Stomach smooth muscle (tissue), 2 donors: ENCODE measurements around the gene FRMD4A.

Experiments used
- H3K27ac ChIP-seq: one replicate; pipeline ENCODE4 v1.7.0; 2013; ENCODE audit warnings: mild to moderate bottlenecking, low read length, inconsistent platforms
- H3K27me3 ChIP-seq, 2 donors: one replicate each; pipeline ENCODE4 v1.7.0; 2013; ENCODE audit warnings: low read length in 2 of 2; ENCODE audit not compliant: insufficient read depth in 2 of 2, control insufficient read depth in 1 of 2
- H3K36me3 ChIP-seq, 2 donors: one replicate each; pipeline ENCODE4 v1.7.0; 2013; ENCODE audit warnings: low read length in 2 of 2; ENCODE audit not compliant: control insufficient read depth in 2 of 2, insufficient read depth in 2 of 2
- H3K4me1 ChIP-seq: one replicate; pipeline ENCODE4 v1.7.0; 2013; ENCODE audit warnings: low read length; ENCODE audit not compliant: control insufficient read depth, insufficient read depth
- H3K4me3 ChIP-seq, 2 donors: one replicate each; pipeline ENCODE4 v1.7.0; 2013; ENCODE audit warnings: low read length in 2 of 2
- H3K9ac ChIP-seq, 2 donors: one replicate each; pipeline ENCODE4 v1.7.0; 2013; ENCODE audit warnings: low read length in 2 of 2, mild to moderate bottlenecking in 1 of 2
- H3K9me3 ChIP-seq, 2 donors: one replicate each; pipeline ENCODE4 v1.7.0; 2013; ENCODE audit warnings: low read length in 2 of 2; ENCODE audit not compliant: control insufficient read depth in 2 of 2
- donor health status: healthy.
- donor health status: Pancreatic carcinoma.

Gene FRMD4A

DNA sequence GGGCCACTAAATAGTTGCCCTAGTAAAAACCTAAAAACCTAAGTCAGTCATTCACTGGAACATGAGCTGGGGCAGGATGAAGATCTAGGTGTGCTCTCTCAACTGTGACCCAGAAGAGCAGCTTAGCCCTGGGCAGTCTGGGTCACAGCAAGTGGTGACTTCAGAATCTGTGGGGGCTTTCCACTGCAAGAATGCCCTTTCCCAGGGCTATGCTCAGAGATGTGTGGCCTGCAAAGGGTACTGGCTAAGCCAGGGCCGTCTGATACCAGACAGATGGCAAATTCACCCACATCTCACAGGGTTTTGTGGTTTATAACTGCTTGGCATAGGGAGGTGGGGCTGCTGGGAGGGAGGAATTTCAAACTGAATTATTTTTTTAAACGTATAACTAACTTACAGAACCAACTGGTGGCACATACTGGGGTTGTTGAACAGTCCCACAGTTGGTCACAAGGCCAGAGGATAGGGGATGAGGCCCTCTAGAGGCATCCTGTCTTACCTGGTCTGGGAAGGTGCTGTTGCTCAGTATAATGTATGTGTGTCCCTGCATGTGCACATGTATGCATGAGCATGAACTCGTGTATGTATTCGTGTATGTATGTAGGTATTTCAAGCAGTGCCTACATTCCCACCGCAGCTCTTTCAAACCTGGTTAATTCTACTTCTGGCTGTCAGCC, 680.7 kb downstream of the FRMD4A start:
- H3K4me3 ChIP-seq = no peak overlapping the region
- H3K4me1 ChIP-seq = no peaks in the 10 kb centered on the region
- no peaks in the 10 kb centered on the region for H3K27me3 ChIP-seq
- H3K27ac ChIP-seq = no peak overlapping the region
- no peak overlapping the region for H3K9ac ChIP-seq
- H3K9me3 ChIP-seq = no peaks in the 10 kb centered on the region
- peaks cover 67 to 77% of the 10 kb centered on the region in 2 donors for H3K36me3 ChIP-seq

DNA sequence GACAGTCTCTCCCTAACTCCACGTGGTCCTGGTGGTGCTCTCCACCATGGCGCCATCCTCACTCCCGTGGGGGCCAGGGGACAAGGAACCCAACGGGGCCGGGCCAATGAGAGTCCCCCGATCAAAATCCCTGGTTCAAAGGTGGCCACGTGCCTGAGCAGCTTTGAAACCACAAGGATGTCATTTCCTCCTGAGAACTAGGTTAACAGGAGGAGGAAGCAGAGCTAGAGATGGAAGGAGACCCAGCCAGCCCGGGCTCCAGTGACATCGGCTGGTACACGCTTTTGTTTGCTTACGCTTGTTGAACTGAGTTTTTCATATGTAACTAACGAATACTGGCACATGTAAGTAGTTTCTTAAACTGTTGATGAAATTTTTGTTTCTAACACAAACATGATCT, 682.3 kb downstream of the FRMD4A start:
- Histone ChIP-seq H3K36me3 (peaks cover 58 to 63% of the 10 kb centered on the region in 2 donors), H3K9ac (no peak overlapping the region)

DNA sequence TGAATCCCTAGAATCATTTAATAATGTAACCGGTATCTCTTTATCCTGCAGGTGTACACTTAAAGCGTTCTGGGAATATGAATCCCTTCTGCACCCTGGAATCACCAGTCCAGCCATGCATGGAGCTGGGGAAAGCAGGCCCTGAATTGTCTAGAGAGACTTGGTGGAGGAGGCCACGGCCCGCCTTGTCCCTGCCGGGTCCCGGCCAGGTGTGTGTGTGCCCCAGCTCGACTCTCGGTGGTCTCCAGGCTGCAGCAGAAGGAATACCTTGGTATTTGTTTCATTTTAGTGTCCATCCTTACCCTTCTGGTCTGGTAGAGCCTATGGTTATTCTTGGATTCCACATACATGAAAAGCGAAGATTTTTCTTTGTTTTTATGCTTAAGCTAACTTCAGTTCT, 685.9 kb downstream of the FRMD4A start:
- Histone ChIP-seq H3K27ac (no peak overlapping the region), H3K9me3 (peaks cover 0 to 9% of the 10 kb centered on the region in 2 donors), H3K27me3 (no peaks in the 10 kb centered on the region), H3K4me1 (no peaks in the 10 kb centered on the region), H3K4me3 (no peak overlapping the region), H3K36me3 (peaks cover 40 to 41% of the 10 kb centered on the region in 2 donors), H3K9ac (no peak overlapping the region)

More for the DNA sequence above, 682.3 kb downstream of the FRMD4A start:
- Histone ChIP-seq H3K4me3 (no peak overlapping the region), H3K9me3 (no peaks in the 10 kb centered on the region), H3K4me1 (no peaks in the 10 kb centered on the region), H3K27ac (no peak overlapping the region), H3K27me3 (no peaks in the 10 kb centered on the region)

DNA sequence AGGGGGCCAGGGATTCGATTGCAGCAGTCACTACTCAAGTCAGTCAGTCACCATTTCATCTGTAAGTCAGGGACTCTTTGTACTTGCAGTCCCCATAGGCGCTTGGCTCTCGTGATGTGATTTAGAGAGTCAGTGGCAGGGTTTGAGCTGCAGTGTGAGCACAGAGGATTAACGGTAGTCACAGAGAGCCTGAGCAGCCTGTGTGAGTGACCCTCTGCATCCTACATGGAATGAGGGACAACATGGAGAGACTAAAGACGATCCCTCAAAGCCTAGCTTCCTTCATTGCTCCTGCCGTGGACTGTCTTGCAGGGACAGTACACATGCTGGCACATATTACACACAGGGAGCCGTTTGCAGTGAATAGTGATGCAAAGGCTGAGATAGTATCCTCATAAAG, 687.7 kb downstream of the FRMD4A start:
- Histone ChIP-seq H3K9ac (no peak overlapping the region), H3K4me1 (no peaks in the 10 kb centered on the region), H3K36me3 (peaks cover 34 to 37% of the 10 kb centered on the region in 2 donors), H3K9me3 (peaks cover 0 to 9% of the 10 kb centered on the region in 2 donors), H3K27ac (no peak overlapping the region), H3K27me3 (no peaks in the 10 kb centered on the region), H3K4me3 (no peak overlapping the region)

DNA sequence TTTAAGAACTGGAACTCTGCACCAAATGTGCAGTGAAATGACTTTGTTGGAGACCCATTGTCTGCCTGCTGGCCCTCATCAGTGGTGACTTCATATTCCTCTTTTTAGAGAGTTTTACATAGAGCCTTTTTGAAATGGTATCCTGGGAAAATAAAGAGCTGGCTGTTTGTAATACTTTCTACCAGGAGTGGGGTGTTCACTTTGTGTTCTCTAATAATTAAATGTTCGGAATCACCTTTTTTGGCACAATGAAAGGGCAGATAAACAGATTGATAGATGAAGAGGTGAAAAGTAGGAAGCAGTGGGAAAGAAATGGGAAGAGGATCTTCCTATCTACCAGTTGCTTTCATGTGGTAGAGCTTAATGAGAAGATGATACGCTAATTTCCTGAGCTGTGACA, 688.4 kb downstream of the FRMD4A start:
- peaks cover 31 to 36% of the 10 kb centered on the region in 2 donors for H3K36me3 ChIP-seq
- no peak overlapping the region for H3K4me3 ChIP-seq
- H3K4me1 ChIP-seq = no peaks in the 10 kb centered on the region
- H3K9ac ChIP-seq = no peak overlapping the region
- H3K27me3 ChIP-seq = no peaks in the 10 kb centered on the region
- peaks cover 0 to 9% of the 10 kb centered on the region in 2 donors for H3K9me3 ChIP-seq
- H3K27ac ChIP-seq = no peak overlapping the region

DNA sequence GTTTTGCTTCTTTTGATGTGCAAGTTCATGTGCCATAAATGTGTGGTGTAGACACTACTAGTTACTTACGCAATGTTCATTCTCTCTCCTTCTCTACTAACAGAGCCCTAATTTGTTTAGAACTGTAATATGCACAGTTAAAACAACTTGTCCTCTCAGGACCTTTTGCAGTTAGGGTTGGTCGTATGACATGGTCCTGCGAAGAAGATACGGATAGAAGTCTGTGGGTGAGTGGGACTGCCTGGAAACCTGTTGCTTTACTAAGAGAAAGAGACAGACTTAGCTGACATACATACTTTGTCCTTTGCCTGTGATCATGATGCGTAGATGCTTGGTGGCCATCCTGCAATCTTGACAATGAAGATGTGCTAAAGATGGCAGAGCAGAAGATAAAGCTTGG, 692.8 kb downstream of the FRMD4A start:
- peaks cover 19% of the 10 kb centered on the region for H3K4me1 ChIP-seq
- no peak overlapping the region for H3K9ac ChIP-seq
- H3K9me3 ChIP-seq = peaks cover 0 to 8% of the 10 kb centered on the region in 2 donors
- no peak overlapping the region for H3K27ac ChIP-seq
- H3K27me3 ChIP-seq = no peaks in the 10 kb centered on the region
- H3K36me3 ChIP-seq = peaks cover 11 to 15% of the 10 kb centered on the region in 2 donors
- no peak overlapping the region for H3K4me3 ChIP-seq

DNA sequence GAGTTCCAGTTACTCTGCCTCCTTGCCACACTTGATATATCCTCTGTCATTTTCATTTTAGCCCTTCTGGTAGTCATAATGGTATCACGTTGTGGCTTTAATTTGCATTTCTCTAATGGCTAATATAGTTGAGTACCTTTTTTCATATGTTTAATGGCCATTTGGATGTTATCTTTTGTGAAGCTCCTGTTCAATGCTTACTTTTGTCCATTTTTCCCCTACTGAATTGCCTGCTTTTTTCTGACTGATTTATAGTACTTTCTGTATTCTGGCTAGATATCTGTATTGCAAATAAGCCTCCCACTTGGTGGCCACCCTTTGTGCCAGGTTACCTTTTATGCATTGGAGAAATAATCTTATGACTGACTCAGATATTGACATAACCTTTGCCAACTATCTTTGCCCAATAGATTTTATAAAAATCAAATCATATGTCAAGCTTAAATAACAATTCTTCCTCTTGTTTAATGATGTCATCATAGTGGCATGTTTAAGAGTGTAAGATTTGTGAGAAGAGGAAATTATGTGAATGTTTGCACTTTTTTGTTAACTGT, 693.3 kb downstream of the FRMD4A start:
- Histone ChIP-seq H3K4me1 (peaks cover 24% of the 10 kb centered on the region), H3K36me3 (peaks cover 9 to 12% of the 10 kb centered on the region in 2 donors), H3K9ac (no peak overlapping the region), H3K4me3 (no peak overlapping the region), H3K27ac (no peak overlapping the region), H3K27me3 (no peaks in the 10 kb centered on the region), H3K9me3 (peaks cover 0 to 3% of the 10 kb centered on the region in 2 donors)

DNA sequence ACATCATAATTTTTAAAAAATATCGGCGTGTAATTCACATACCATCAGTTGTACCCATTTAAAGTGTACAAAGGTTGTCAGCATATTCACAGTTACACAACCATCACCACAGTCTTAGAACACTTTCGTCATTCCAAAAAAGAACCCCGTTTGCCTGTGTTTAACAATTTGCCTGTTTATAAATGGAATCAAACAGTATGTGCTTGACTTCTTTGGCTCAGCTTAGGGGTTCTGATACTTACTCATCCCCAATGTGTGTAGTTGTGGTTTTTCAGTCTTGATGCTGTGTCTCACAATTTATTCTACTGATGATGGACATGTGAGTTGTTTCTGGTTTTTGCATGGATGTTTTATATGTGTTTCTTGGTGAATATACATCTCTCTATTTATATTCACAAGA, 693.9 kb downstream of the FRMD4A start:
- no peaks in the 10 kb centered on the region for H3K9me3 ChIP-seq
- H3K27ac ChIP-seq = no peak overlapping the region

DNA sequence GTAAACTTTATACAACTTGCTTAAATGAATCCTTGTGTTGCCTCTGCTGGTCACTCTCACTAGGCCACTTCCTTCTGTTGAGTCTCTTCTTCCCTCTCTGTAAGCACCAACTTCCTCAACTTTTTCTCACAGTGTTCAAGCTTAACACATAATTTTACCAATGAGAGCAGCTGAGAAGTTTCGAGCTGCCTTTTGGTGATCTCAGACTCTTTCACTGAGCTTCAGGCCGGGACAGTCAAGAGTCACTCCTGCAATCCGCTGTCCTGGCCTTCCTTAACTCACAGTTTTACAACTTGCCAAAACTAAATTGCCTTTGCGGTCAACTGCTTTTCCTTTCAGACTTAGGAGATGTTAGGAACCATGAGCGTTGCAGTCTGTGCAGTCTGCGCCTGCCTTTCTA, 696.5 kb downstream of the FRMD4A start:
- Histone ChIP-seq H3K27ac (peak overlapping the region; percentile 93), H3K27me3 (no peaks in the 10 kb centered on the region), H3K9me3 (no peaks in the 10 kb centered on the region), H3K9ac (peak overlapping the region; percentile 12 to 22), H3K36me3 (peaks cover 6 to 15% of the 10 kb centered on the region in 2 donors), H3K4me3 (peak overlapping the region; percentile 27 to 63), H3K4me1 (peaks cover 24% of the 10 kb centered on the region)

More for the DNA sequence above, 693.9 kb downstream of the FRMD4A start:
- H3K27me3 ChIP-seq = no peaks in the 10 kb centered on the region
- no peak overlapping the region for H3K4me3 ChIP-seq
- peaks cover 24% of the 10 kb centered on the region for H3K4me1 ChIP-seq
- peaks cover 6 to 9% of the 10 kb centered on the region in 2 donors for H3K36me3 ChIP-seq
- H3K9ac ChIP-seq = no peak overlapping the region

DNA sequence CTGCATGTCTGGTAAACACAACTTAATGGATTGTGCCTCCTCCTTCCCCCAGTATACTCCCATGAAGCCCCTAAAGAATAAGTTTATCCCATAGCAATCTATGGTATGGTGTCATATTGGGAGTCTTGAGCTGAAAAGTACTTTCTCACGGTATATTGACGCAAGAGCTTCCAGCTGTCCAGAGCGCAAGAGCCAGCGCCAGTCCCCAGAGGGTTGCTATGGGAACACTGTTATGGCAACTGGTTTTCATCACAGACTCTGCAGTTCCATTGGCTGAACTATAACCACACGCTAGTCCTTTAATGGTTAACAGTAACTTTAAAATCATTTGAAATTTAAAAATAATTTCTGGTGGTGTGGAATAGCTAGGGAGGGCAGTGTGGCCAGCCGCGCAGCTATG, 697.0 kb downstream of the FRMD4A start:
- Histone ChIP-seq H3K27me3 (no peaks in the 10 kb centered on the region), H3K27ac (peak overlapping the region; percentile 93), H3K9me3 (no peaks in the 10 kb centered on the region), H3K4me1 (peaks cover 24% of the 10 kb centered on the region), H3K4me3 (peak overlapping the region; percentile 18 to 63), H3K9ac (peak overlapping the region; percentile 18 to 66), H3K36me3 (peaks cover 1 to 12% of the 10 kb centered on the region in 2 donors)

DNA sequence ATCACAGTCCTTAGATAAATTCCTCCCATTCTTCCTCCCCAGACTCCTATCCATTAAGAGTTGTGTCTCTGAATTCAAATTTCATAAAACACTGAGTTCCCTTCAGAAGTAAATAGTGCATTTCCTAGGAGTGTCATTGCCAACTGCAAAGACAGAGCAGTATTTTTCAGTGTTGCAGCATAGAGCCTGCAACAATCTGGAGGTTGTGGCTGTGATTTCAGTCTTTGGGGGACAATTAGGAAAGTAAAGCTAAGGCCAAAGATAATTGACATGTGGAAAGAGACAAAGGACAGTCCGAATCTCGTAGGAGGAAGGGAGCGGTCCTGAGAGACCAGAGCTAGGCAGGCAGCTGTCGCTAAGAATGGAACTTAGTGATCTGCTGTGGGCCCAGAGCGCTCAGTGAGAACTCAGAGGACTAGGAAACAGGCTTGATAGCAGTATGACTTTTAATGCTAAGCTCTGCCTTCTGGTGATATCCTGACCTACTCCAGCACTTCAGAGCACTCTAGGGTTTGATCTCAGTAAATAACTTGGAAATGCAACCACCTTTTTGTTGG, 697.8 kb downstream of the FRMD4A start:
- Histone ChIP-seq H3K4me3 (peak overlapping the region in 1 of 2 donors; percentile 63), H3K27me3 (no peaks in the 10 kb centered on the region), H3K4me1 (peaks cover 24% of the 10 kb centered on the region), H3K9me3 (no peaks in the 10 kb centered on the region), H3K9ac (peak overlapping the region; percentile 18 to 66), H3K27ac (peak overlapping the region; percentile 93), H3K36me3 (peaks cover 0 to 9% of the 10 kb centered on the region in 2 donors)
